IPS DF 4.7 (cell line): Measurements from ENCODE around the gene HLA-DQA2.
"Not testable (repeated sequence)": the region's sequence is repeated elsewhere in the genome, so short reads cannot be mapped to it uniquely, and the experiment has no call there.

Source experiments
- DNase-seq: peaks from one replicate; pipeline ENCODE4 v3.0.0-alpha.2; 2013; ENCODE audit warnings: low spot score; ENCODE audit errors: extremely low read depth

Gene HLA-DQA2

DNA sequence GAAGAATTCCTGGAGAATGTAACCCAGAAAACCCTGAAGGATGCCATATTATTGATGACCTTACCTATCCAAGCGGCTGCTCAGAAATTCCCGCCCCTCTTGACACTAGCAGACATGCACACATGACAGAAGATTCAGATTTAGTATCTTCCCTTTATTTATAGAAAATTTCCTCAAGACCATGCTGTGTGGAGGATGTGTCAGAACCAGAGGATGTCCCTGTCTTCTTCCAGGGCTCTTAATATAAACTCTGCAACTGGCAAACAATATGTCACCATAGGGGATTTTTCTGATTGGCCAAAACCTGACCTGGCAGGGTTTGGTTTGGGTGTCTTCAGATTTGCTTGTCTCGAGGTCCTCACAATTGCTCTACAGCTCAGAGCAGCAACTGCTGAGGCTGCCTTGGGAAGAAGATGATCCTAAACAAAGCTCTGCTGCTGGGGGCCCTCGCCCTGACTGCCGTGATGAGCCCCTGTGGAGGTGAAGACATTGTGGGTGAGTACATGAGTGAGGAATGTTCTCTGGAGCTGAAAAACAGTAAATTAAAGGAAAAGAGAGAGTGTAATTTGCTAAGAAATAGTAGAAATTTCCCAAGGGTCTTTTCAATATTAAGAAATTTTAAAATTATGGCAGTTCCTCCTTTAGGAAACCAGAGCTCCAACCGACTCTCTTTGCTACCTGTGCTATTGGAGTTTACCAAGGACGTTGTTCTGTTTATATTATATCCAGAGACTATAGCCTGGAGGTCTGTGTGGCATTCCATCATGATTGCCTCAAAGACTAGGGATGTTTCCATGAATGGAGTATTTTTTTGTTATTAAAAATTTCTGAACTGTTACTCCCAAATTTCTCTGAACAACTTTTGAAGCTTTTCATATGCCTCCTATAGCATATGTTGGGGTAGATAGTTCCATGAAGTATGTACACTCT lies at the start of gene HLA-DQA2:
TSS of gene HLA-DQA2 (plus strand) at position 361 of the 930 bp plus-strand sequence. CDS start at position 414, 53 bp downstream.
- no peak for DNase-seq

DNA sequence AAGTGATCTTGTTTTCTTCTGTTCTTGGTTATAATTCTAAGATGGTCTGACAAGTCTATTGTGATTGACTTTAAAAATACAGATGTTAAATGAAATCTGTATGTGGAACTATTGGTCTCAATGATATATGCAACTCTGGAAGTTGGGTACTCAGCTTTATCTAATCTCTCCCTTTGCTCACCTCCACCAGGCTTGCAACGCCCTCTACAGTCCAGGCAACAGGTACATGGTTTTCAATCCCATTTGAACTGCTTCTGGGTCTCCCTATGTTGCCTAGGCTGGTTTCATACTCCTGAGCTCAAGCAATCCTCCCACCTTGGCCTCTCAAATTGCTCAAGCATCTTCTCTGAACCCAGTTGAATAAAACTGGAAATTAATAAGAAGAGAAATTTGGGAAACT lies 49.2 kb upstream of the HLA-DQA2 start:
- no peak for DNase-seq

DNA sequence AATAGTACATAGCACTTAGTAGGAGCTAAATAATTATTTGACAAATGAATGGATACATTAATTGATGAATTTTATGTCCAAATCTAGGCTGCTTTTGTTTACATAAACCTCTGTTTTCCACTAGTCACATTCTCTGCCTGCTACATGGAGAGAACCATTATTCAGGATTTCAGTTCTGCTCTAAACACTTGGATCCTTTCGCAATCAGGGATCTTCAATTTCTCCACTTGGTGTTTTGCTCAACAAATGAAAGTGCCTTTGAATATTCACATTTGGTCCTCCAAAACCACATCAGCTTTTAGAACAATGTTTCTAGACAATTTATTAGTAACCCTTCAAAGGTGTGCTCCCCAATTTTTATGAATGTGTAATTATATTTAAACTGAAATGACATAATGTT lies 44.2 kb upstream of the HLA-DQA2 start:
- DNase-seq, result no peak

DNA sequence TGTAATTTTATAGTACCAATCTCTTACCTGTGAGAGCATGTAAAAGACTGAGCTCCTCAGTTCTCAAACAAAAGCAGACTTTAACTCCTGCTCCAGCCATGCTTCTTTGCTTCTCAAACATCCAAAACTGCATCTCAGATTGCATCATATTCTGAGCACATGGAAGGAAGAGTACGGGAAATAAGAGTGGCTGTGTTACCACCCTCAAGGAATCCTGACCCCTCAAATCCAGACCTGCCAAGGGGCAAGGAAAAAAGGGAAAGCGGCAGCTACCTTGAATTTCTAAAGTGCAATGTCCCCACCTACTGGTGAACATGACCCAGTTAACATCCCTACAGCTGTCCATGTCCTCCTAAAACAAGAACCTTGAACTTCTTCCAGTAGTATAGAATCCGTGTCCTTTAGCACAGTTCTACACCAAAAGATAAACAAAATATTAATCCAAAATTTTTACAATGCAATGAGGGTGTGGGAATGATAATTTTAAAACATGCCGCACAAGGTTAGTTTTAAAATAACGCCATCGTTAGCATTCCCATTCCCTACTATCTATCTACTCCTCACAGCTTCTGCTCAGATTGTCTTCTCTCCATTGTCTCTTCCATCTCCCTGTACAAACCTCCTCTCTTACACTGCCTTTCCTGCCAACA lies 40.7 kb upstream of the HLA-DQA2 start:
- DNase-seq, result peak; percentile 53

DNA sequence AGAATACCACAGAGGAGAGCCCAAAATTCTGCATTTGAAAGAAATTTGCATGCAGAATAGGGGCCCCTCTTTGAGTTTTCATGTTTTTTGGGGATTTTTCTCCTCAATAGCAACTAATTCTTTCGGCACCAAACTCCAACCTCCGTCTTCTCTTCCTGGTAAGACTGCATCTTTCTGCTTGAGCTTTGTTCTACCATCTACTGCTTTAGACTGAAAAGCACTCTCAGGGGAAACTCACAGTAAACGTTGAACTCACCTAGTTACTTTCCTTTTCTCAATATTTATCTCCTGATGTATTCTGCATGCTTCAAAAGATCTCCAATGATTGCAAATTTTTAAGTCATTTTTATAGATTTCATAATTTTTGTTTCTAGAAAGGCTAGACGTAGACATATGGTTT lies 37.8 kb upstream of the HLA-DQA2 start:
- no peak for DNase-seq

DNA sequence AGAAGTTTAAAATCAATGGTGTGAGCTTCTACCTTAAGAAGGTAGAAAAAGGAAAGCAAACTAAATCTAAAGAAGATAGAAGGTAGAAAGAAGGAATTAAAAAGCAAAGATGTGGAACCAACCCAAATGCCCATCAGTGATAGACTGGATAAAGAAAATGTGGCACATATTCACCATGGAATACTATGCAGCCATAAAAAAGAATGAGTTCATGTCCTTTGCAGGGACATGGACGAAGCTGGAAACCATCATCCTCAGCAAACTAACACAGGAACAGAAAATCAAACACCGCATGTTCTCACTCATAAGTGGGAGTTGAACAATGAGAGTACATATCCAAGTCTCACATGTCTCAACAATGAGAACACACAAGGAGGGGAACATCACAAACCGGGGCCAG lies 36.0 kb upstream of the HLA-DQA2 start:
- not testable (repeated sequence) for DNase-seq

DNA sequence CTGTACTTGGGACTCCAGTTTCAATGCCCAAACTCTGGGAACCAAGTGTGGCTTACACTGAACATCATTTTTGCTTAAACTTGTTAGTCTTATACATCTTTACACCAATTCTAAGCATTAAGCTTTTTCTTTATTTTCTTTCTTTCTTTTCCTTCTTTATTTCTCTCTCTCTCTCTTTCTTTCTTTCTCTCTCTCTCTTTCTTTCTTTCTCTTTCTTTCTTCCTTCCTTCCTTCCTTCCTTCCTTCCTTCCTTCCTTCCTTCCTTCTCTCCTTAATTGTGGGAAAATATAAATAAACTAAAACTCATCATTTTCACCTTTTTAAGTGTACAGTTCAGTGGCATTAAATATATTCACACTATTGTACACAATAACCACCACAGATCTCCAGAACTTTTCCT lies 31.6 kb upstream of the HLA-DQA2 start:
- DNase-seq, result no peak

DNA sequence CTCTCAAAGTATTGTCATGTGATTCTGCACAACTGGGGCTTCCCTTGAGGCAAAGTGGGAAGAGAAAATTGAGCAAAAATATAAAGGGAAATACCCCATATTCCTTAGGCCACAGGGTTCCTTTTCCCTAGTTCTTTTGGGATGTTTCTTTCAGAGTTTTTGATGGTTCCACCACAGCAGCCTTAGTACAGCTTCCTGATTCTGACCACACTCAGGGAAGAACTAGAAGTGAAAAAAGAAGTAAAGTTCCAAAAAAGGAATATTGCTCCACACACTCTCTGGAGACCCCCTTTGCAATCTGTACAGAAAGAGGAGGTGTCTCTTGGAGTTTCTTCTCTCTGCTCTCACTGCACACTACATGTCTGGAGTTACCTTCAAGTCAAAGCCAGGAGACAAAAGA lies 27.9 kb upstream of the HLA-DQA2 start:
- DNase-seq, result no peak

DNA sequence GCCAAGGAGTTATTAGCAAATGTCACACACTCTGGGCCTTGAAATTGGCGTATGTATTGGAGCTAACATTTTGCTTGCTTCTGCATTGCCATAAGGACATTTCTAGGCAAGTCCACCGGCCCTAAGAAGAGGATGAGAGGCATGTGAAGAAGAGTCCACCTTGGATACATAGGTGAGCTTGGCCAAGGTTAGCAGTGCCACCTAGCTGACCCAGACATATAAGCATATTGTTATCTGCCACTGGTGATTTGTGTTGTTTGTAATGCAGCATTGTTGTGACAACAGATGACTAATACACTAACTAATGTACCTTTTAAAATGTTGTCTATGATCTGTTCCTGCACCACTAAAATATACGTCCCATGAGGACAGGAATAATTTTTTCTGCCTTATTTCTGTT lies 24.8 kb upstream of the HLA-DQA2 start:
- DNase-seq, result no peak

DNA sequence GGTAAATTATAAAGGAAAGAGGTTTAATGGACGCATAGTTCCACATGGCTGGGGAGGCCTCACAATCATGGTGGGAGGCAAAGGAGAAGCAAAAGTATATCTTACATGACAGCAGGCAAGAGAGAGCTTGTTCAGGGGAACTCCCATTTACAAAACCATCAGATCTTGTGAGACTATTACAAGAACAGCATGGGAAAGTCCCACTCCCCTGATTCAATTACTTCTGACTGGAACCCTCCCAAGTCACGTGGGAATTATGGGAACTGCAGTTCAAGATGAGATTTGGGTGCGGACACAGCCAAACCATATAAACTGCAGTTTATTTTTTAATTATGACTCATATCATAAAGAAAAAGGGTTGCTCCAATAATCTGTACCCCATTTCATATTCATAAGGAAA lies 22.3 kb upstream of the HLA-DQA2 start:
- no peak for DNase-seq

DNA sequence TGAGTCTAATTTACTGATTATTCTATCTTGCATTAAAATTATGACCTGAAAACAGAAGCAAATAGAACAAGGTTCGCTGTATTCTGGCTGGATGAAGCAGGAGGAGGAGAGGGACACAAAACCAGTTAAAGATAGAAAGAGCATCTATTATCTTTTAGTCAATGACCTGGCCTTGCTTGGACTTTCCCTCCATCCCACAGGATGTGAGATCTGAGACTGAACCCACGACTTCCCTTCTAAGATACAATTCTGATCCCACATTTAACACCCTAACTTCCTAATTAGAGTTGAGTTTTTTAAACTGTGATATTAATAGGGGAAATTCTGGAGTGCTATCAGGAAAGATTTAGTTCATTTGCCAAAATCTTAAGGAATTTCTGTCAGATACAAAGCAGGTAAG lies 3.1 kb upstream of the HLA-DQA2 start:
- no peak for DNase-seq

DNA sequence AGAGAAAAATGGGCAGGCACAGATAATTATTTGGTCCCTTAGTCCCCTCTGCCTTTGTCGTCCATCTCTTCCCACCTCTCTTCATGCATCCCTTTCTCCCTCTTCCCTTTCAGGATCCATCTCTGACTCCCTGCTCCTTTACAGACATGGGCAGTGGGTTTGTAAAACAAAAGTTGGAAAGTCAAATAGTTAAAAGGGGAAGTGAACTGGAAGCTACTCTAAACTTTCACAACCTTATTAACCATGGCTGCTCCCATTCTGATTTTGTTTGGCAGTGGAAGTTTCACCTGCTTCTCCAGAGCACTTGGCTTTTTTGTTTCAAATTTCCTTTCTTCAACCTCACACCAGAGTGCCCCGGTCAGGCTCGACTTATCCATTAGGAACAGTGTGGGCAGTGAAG lies 1.2 kb downstream of the HLA-DQA2 start:
- DNase-seq, result no peak

DNA sequence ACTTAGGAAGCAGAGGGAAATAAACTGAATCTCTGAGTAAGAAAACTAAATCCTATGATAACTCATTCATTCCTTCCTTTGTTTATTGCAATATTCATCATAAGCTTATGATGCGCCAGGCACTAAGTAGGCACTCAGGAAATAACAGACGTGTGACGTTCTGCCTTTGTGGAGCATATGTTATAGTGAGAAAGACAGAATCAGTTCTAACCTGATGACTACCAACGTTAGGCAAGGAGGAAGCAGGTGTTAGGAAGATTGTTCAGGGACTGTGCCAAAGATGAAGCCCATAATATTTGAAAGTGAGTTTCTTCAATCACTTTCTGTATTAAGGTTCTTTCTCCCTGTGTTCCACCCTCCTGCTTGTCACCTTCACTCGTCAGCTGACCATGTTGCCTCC lies 3.6 kb downstream of the HLA-DQA2 start:
- no peak for DNase-seq

DNA sequence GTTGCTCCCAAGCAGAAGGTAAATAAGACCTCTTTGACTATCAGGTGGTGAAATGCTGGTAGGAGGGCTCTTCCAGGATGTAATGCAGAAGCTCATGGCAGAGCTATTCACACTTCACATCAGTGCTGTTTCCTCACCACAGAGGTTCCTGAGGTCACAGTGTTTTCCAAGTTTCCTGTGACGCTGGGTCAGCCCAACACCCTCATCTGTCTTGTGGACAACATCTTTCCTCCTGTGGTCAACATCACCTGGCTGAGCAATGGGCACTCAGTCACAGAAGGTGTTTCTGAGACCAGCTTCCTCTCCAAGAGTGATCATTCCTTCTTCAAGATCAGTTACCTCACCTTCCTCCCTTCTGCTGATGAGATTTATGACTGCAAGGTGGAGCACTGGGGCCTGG lies 4.5 kb downstream of the HLA-DQA2 start:
- DNase-seq, result not testable (repeated sequence)

DNA sequence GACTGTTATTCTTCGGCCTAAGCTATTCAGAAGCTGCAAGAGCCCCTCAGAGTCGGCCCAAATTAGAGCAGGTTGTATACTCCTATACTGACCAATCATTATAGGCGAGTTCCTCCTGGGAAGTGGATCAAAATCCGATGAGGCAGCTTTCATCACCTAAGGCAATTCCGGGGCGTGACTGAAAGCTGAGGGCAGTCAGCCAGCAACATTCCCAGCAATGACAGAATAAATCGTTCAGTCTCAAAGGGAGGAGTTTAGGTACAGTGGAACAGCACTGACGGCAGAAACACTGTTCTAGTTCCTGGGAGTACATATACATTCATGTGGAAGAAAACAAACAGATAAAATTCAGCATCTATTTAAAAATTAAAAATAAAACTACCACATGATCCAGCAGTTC lies 11.4 kb downstream of the HLA-DQA2 start:
- DNase-seq, result no peak

DNA sequence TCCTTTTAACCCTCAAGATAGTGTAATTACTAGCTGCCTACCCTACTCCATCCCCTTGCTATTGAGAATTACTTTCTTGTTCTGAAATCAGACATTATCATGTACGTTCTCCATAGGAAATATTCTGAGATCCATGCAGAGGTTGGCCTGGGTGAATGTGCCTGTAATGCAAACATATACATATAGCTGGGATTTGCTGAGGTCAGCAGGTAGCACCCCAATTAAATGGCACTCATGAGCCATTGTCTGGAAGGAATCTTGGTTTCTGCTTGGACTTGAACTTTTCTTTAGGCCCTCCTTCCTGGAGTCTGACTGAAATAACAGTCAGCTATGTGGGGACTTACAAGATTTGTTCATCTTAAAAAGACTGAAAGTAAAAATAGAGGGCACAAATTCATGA lies 18.5 kb downstream of the HLA-DQA2 start:
- DNase-seq, result no peak

DNA sequence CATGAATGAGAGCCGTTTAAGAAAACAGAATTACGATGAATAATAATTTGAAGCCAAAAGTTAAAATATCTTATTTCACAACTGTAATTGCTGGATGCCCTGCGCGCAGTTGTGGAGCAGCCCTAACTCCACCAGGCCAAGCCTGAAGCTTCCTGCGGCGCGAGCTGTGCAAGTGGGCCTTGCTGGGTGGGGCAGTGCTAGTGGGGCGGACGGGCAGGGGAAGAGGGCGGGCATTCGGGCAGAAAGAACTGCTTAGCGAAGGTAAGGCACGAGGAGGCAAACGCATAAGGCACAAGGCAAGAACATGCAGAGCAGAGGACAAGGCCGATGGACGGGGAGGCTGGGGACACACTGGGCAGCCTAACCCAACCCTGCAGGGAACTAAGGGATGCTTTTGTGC lies 19.9 kb downstream of the HLA-DQA2 start:
- DNase-seq, result no peak

DNA sequence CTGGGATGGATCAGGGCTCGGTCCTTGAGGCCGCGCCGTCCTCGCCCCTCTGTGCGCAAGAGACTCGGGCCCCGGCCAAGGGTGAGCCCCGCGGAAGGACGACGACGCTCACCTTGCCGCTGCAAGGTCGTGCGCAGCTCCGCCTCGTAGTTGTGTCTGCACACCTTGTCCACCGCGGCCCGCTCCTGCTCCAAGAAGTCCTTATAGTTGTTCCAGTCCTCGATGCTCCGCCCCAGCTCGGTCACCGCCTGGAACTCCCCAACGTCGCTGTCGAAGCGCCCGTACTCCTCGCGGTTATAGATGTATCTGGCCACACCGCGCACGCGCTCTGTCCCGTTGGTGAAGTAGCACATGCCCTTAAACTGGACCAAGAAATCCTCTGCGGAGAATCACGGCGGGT lies 20.4 kb downstream of the HLA-DQA2 start:
- DNase-seq, result no peak

DNA sequence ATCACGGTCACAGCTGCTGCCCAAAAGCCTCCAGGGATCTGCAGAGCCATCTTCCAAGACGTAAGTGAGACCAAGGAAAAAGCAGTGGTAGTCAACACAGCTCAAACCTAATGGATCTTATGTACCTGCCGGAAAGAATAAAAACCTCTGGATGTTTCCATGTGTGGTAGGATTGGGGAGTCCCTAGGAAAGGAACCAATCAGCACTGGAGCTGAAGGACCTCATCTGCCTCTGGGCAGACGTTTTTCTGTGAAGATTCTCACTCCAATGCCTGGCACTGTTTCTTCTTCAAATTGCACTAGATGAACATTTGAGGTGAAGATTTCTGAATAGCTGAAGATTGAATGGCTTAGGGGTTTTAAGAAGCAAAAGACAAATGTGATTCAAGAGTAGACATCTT lies 22.2 kb downstream of the HLA-DQA2 start, which contains the start of gene HLA-DQB2:
TSS of gene HLA-DQB2 (minus strand) at position 112 of the 400 bp plus-strand sequence. CDS start at position 50, 62 bp downstream.
- DNase-seq, result no peak

DNA sequence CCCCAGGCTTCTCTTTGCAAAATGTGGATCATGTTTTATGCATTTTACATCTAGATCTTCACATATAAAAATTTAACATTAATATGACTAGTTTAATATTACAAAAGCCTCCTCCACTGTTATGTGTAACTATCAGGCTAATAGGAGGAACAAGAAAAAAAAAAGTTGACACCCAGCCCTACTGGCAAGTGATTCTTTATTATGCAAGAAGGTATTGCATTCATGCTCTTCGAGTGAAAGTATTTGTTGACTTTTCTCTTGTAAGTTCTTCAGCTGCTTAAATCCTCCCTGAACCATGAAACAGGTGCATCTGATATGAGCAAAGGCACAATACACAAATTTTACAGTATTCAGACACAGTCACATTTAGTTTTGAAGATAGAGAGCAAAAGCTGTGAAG lies 22.9 kb downstream of the HLA-DQA2 start:
- DNase-seq, result no peak

DNA sequence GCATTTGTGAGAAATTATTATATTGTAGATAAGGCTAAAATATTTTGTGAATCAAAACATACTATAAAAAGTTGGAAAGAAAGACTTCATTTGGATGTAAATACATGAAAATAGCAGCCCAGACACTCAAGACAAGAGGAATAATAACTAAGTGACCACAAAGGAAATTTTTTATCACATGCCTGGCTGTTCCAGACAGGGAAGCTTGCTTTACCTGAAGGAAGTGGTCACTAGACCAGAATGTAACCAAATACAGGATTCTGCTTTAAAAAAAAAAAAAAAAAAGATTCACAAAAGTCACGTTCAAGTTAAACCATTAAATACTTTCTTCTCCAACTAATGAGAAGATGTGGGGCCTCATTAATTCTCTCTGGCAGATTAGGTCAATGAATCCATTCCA lies 31.5 kb downstream of the HLA-DQA2 start:
- DNase-seq, result no peak

DNA sequence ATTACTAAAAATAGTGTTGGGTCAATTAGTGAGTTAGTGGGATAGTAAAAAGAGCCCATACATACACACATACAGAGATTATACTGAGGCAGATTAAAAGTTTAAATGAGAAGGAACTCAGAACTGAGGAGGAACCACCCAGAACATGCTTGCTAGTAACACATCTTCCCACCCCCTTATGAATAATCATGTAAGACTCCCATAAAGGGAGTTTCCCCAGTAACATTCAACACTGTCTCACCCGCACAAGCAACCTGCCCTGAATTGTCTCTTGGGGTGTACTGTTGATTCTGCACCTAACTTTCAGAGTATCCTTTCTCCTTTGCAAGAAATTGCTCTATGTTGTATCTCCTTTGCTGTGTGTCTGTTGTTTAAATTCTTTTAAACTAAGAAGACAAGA lies 33.2 kb downstream of the HLA-DQA2 start:
- DNase-seq, result no peak

DNA sequence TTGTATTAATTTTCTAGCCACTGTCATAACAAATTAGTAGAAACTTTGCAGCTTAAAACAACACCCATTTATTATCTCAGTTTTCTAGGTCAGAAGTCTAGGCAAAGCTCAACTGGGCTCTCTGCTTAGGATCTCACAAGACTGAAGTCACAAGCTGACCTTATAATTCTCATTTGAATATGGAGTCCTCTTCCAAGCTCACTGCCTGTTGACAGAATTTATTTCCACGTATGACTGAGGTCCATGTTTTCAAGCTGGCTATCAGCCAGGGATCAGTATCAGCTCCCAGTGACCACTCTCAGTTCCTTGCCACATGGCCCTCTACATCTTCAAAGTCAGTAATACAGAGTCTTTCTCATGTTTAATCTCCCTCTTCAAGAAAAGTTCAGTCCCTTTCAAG lies 33.9 kb downstream of the HLA-DQA2 start:
- DNase-seq, result no peak
